Naive thymus-derived CD4-positive, alpha-beta T cell (primary cell): ENCODE data around the gene TAS2R3. TPM values are rescaled to one million over a fixed set of nuclear protein-coding genes. Genes with fewer than 3 reads are reported as not detected.
"Not testable (repeated sequence)": the region's sequence is repeated elsewhere in the genome, so short reads cannot be mapped to it uniquely, and the experiment has no call there.

Experiments
- ATAC-seq: fragments of 150-1000 bp; cut with Tn5 transposase; 2 replicates; pipeline ENCODE4 v1.10.0; 2021; ENCODE audit warnings: mild to moderate bottlenecking, moderate library complexity
- CTCF ChIA-PET: fragments of 350-600 bp; sonication (Branson Sonifier 250); formaldehyde crosslinking; loops from one replicate; lab custom pipeline; 2021; ENCODE audit warnings: antibody characterized with exemption; lab: Charles Lee
- POLR2A ChIA-PET: fragments of 350-600 bp; sonication (Branson Sonifier 250); formaldehyde crosslinking; loops from one replicate; lab custom pipeline; 2021; ENCODE audit warnings: antibody characterized with exemption, inconsistent platforms; lab: Charles Lee
- DNase-seq, 9 donors: peaks; one replicate each; pipeline versions ENCODE4 v3.0.0 to v3.0.0-alpha.2; 2020 to 2022; ENCODE audit warnings: mixed read lengths in 1 of 9
- H3K27ac ChIP-seq: one replicate; pipeline ENCODE4 v1.7.0; 2013; ENCODE audit warnings: mild to moderate bottlenecking, low read depth, low read length, moderate library complexity
- H3K27me3 ChIP-seq, 2 donors: one replicate each; pipeline ENCODE4 v1.7.0; 2013; ENCODE audit warnings: low read length in 2 of 2, mild to moderate bottlenecking in 2 of 2, moderate library complexity in 2 of 2; ENCODE audit not compliant: control insufficient read depth in 2 of 2, insufficient read depth in 2 of 2
- H3K36me3 ChIP-seq, 3 experiments: 1 replicate in 2 of 3; 2 replicates in 1 of 3; pipeline ENCODE4 v1.7.0; 2013; ENCODE audit warnings: low read length in 3 of 3, mild to moderate bottlenecking in 3 of 3, moderate library complexity in 1 of 3; ENCODE audit not compliant: insufficient read depth in 3 of 3, control insufficient read depth in 2 of 3
- H3K4me1 ChIP-seq, 2 donors: one replicate each; pipeline ENCODE4 v1.7.0; 2013; ENCODE audit warnings: low read length in 2 of 2, mild to moderate bottlenecking in 2 of 2, moderate library complexity in 1 of 2; ENCODE audit not compliant: control insufficient read depth in 2 of 2, insufficient read depth in 2 of 2
- H3K4me3 ChIP-seq: 2 replicates; pipeline ENCODE4 v1.7.0; 2013; ENCODE audit warnings: mild to moderate bottlenecking, low read length
- H3K9me3 ChIP-seq, 3 experiments: 1 replicate in 2 of 3; 2 replicates in 1 of 3; pipeline ENCODE4 v1.7.0; 2013; ENCODE audit warnings: low read length in 3 of 3; ENCODE audit not compliant: control insufficient read depth in 2 of 3
- H3K27ac Mint-ChIP-seq, 9 donors: one replicate each; pipeline ENCODE4 v1.8.0; 2020 to 2022; ENCODE audit warnings: mixed read lengths in 9 of 9, mild to moderate bottlenecking in 8 of 9, moderate library complexity in 5 of 9, inconsistent platforms in 2 of 9
- H3K27me3 Mint-ChIP-seq, 5 donors: one replicate each; pipeline ENCODE4 v1.8.0; 2021 to 2022; ENCODE audit warnings: mixed read lengths in 5 of 5, mild to moderate bottlenecking in 1 of 5
- H3K36me3 Mint-ChIP-seq, 5 donors: one replicate each; pipeline ENCODE4 v1.8.0; 2020 to 2022; ENCODE audit warnings: mixed read lengths in 5 of 5, mild to moderate bottlenecking in 3 of 5, inconsistent platforms in 1 of 5
- H3K4me1 Mint-ChIP-seq, 7 donors: one replicate each; pipeline ENCODE4 v1.8.0; 2020 to 2022; ENCODE audit warnings: mixed read lengths in 7 of 7, mild to moderate bottlenecking in 3 of 7, inconsistent platforms in 1 of 7
- H3K4me3 Mint-ChIP-seq, 10 donors: one replicate each; pipeline ENCODE4 v1.8.0; 2020 to 2022; ENCODE audit warnings: mild to moderate bottlenecking in 10 of 10, mixed read lengths in 10 of 10, moderate library complexity in 6 of 10, inconsistent platforms in 2 of 10
- H3K9me3 Mint-ChIP-seq, 11 donors: one replicate each; pipeline ENCODE4 v1.8.0; 2020 to 2022; ENCODE audit warnings: mixed read lengths in 11 of 11, mild to moderate bottlenecking in 4 of 11, inconsistent platforms in 1 of 11, moderate library complexity in 1 of 11
- intact Hi-C, 2 donors: fragments of 100-400 bp; cut with micrococcal nuclease; formaldehyde crosslinking; loops; one replicate each; pipeline ENCODE4 v1.15.1; 2023
- polyA plus RNA-seq, 2 donors: library from polyadenylated mRNA; unstranded; fragments of 300-500 nt; fragmentation: Illumina TruSeq; gene quantifications; one replicate each; pipeline ENCODE4 v1.2.3, GENCODE V29; 2021
- total RNA-seq, 6 experiments: library from RNA in 5 of 6; stranded (reverse) in 5 of 6; gene quantifications; 1 replicate in 5 of 6; 2 replicates in 1 of 6; pipeline ENCODE4 v1.2.3 and lab custom pipeline; 2021 to 2026

The TAS2R3 gene
- total and polyA plus RNA-seq, 7 experiments from 2014 or later = 1.2 to 11.4 (median 1.9) TPM; not detected in 2

GRCh38 chr7:141739250-141739649 is 24.6 kb upstream of the TAS2R3 start:
- POLR2A ChIA-PET = interaction anchor here (1.2 to 5.7 kb wide), 4 partner anchors 37 to 725 kb away, joined by 3 to 59 read pairs (median 12); partner anchors contain the start of genes DENND11 and MRPS33
- Mint-ChIP-seq H3K27ac (peak overlapping the region; percentile 58 to 97 (median 87)), H3K9me3 (peaks cover 0 to 2% (median 0%) of the 10 kb centered on the region in 11 donors), H3K4me3 (peak overlapping the region; percentile 76 to 99 (median 94)), H3K36me3 (peaks cover 22 to 35% (median 28%) of the 10 kb centered on the region in 5 donors), H3K27me3 (no peaks in the 10 kb centered on the region), H3K4me1 (peaks cover 25 to 74% (median 67%) of the 10 kb centered on the region in 7 donors)
- Histone ChIP-seq H3K4me3 (peak overlapping the region; percentile 84), H3K36me3 (peaks cover 11 to 40% (median 16%) of the 10 kb centered on the region in 3 experiments), H3K4me1 (peaks cover 21 to 22% of the 10 kb centered on the region in 2 donors), H3K27me3 (no peaks in the 10 kb centered on the region), H3K27ac (peak overlapping the region; percentile 77), H3K9me3 (no peaks in the 10 kb centered on the region)
- CTCF ChIA-PET = interaction anchor here (2.8 kb wide), 1 partner anchor 38 kb away, joined by 19 read pairs; the partner anchor contains the start of gene DENND11
- ATAC-seq (no peak), DNase-seq (no peak)
- intact Hi-C loops = loop anchor here (2.0 to 5.0 kb wide), 8 partner anchors 64 to 1334 kb away; partner anchors contain the start of genes ADCK2 (in 1 of the 2), BRAF (in 1 of the 2), MKRN1 (in 1 of the 2) and NDUFB2 (in 1 of the 2)

- H3K27me3 ChIP-seq = no peaks in the 10 kb centered on the region
- no peak overlapping the region for H3K27ac ChIP-seq
- no peaks in the 10 kb centered on the region for H3K27me3 Mint-ChIP-seq
- H3K4me1 Mint-ChIP-seq = peaks cover 22 to 65% (median 63%) of the 10 kb centered on the region in 7 donors
- H3K36me3 ChIP-seq = peaks cover 21 to 65% (median 22%) of the 10 kb centered on the region in 3 experiments
- intact Hi-C loops = no loop called here
- POLR2A ChIA-PET = interaction anchor here (0.8 kb wide), 1 partner anchor 191 kb away, joined by 3 read pairs; the partner anchor contains the start of gene AGK
- no peak overlapping the region for H3K4me3 ChIP-seq
- no peaks in the 10 kb centered on the region for H3K9me3 ChIP-seq
- no peak for ATAC-seq
- peaks cover 0 to 2% (median 0%) of the 10 kb centered on the region in 11 donors for H3K9me3 Mint-ChIP-seq
- H3K27ac Mint-ChIP-seq = peak overlapping the region in 1 of 9 donors; percentile 10
- DNase-seq = no peak
- peaks cover 22 to 56% (median 36%) of the 10 kb centered on the region in 5 donors for H3K36me3 Mint-ChIP-seq
- CTCF ChIA-PET = interaction anchor here (0.6 to 0.7 kb wide), 2 partner anchors 44 to 1185 kb away, joined by 3 read pairs; no protein-coding TSS in a partner anchor
- peaks cover 15 to 21% of the 10 kb centered on the region in 2 donors for H3K4me1 ChIP-seq
- no peak overlapping the region for H3K4me3 Mint-ChIP-seq
Measured at GRCh38 chr7:141742229-141742628, 21.7 kb upstream of the TAS2R3 start.

GRCh38 chr7:141744131-141744530 is 19.8 kb upstream of the TAS2R3 start:
- POLR2A ChIA-PET = no interaction called here
- H3K4me3 Mint-ChIP-seq = no peak overlapping the region
- CTCF ChIA-PET = no interaction called here
- no peak overlapping the region for H3K4me3 ChIP-seq
- H3K27me3 ChIP-seq = no peaks in the 10 kb centered on the region
- no peak overlapping the region for H3K27ac ChIP-seq
- DNase-seq = no peak
- H3K9me3 ChIP-seq = no peaks in the 10 kb centered on the region
- ATAC-seq = no peak
- H3K36me3 Mint-ChIP-seq = peaks cover 19 to 60% (median 43%) of the 10 kb centered on the region in 5 donors
- intact Hi-C loops = no loop called here
- H3K9me3 Mint-ChIP-seq = peaks cover 0 to 2% (median 0%) of the 10 kb centered on the region in 11 donors
- peaks cover 8 to 16% of the 10 kb centered on the region in 2 donors for H3K4me1 ChIP-seq
- peaks cover 19 to 48% (median 45%) of the 10 kb centered on the region in 7 donors for H3K4me1 Mint-ChIP-seq
- peaks cover 26 to 75% (median 30%) of the 10 kb centered on the region in 3 experiments for H3K36me3 ChIP-seq
- H3K27ac Mint-ChIP-seq = no peak overlapping the region
- no peaks in the 10 kb centered on the region for H3K27me3 Mint-ChIP-seq

- no peak for ATAC-seq
- H3K9me3 Mint-ChIP-seq = peaks cover 0 to 36% (median 19%) of the 10 kb centered on the region in 11 donors
- peaks cover 4 to 12% (median 8%) of the 10 kb centered on the region in 7 donors for H3K4me1 Mint-ChIP-seq
- peaks cover 39 to 79% (median 68%) of the 10 kb centered on the region in 5 donors for H3K36me3 Mint-ChIP-seq
- peaks cover 0 to 12% (median 0%) of the 10 kb centered on the region in 3 experiments for H3K9me3 ChIP-seq
- H3K27ac ChIP-seq = no peak overlapping the region
- ChIA-PET CTCF (no interaction called here), POLR2A (interaction anchor here (0.9 kb wide), 1 partner anchor 10 kb away, joined by 3 read pairs; no protein-coding TSS in a partner anchor)
- no peaks in the 10 kb centered on the region for H3K27me3 Mint-ChIP-seq
- no peak for DNase-seq
- H3K36me3 ChIP-seq = peaks cover 38 to 85% (median 49%) of the 10 kb centered on the region in 3 experiments
- H3K4me3 Mint-ChIP-seq = no peak overlapping the region
- no peak overlapping the region for H3K4me3 ChIP-seq
- intact Hi-C loops = no loop called here
- H3K27me3 ChIP-seq = no peaks in the 10 kb centered on the region
- H3K27ac Mint-ChIP-seq = no peak overlapping the region
- no peaks in the 10 kb centered on the region for H3K4me1 ChIP-seq
Measured at GRCh38 chr7:141748396-141748795, 15.5 kb upstream of the TAS2R3 start.

GRCh38 chr7:141751904-141752303 is 12.0 kb upstream of the TAS2R3 start:
- H3K4me1 ChIP-seq, H3K27me3 ChIP-seq, DNase-seq, CTCF ChIA-PET, H3K27ac ChIP-seq, H3K4me3 ChIP-seq, POLR2A ChIA-PET, H3K4me3 Mint-ChIP-seq, ATAC-seq, H3K27me3 Mint-ChIP-seq: not testable (repeated sequence)
- peaks cover 0 to 44% (median 19%) of the 10 kb centered on the region in 11 donors for H3K9me3 Mint-ChIP-seq
- peaks cover 27 to 83% (median 29%) of the 10 kb centered on the region in 3 experiments for H3K36me3 ChIP-seq
- peaks cover 0 to 16% (median 12%) of the 10 kb centered on the region in 7 donors for H3K4me1 Mint-ChIP-seq
- H3K27ac Mint-ChIP-seq = peak overlapping the region in 1 of 9 donors; percentile 52
- intact Hi-C loops = loop anchor here in 1 of 2 donors (1.0 kb wide), 1 partner anchor 14 kb away; the partner anchor contains the start of gene SSBP1
- peaks cover 0 to 12% (median 0%) of the 10 kb centered on the region in 3 experiments for H3K9me3 ChIP-seq
- H3K36me3 Mint-ChIP-seq = peaks cover 43 to 85% (median 79%) of the 10 kb centered on the region in 5 donors

- DNase-seq = no peak
- H3K4me3 Mint-ChIP-seq = no peak overlapping the region
- intact Hi-C loops = loop anchor here in 1 of 2 donors (1.0 kb wide), 1 partner anchor 14 kb away; the partner anchor contains the start of gene SSBP1
- no peak overlapping the region for H3K27ac Mint-ChIP-seq
- no peak for ATAC-seq
- Histone ChIP-seq H3K4me1 (no peaks in the 10 kb centered on the region), H3K9me3 (peaks cover 0 to 12% (median 0%) of the 10 kb centered on the region in 3 experiments), H3K4me3 (no peak overlapping the region), H3K27ac (no peak overlapping the region), H3K27me3 (no peaks in the 10 kb centered on the region), H3K36me3 (peaks cover 27 to 90% (median 29%) of the 10 kb centered on the region in 3 experiments)
- peaks cover 43 to 92% (median 82%) of the 10 kb centered on the region in 5 donors for H3K36me3 Mint-ChIP-seq
- H3K9me3 Mint-ChIP-seq = peaks cover 0 to 44% (median 19%) of the 10 kb centered on the region in 11 donors
- H3K27me3 Mint-ChIP-seq = no peaks in the 10 kb centered on the region
- ChIA-PET CTCF (no interaction called here), POLR2A (no interaction called here)
- peaks cover 0 to 19% (median 12%) of the 10 kb centered on the region in 7 donors for H3K4me1 Mint-ChIP-seq
Measured at GRCh38 chr7:141752634-141753033, 11.3 kb upstream of the TAS2R3 start.
